PC-3 (cell line): ENCODE data around the gene VNN1.

Experiments used
- EZH2 ChIP-seq: fragments of 300-600 bp; sonication (generic); IDR thresholded peaks from one replicate; pipeline ENCODE4 v1.6.1; 2017; ENCODE audit warnings: antibody characterized with exemption, mild to moderate bottlenecking, low read length; ENCODE audit not compliant: unreplicated experiment
- EZH2phosphoT487 ChIP-seq: fragments of 300-600 bp; sonication (generic); IDR thresholded peaks from 2 replicates; pipeline ENCODE4 v1.6.1; 2018; ENCODE audit warnings: mild to moderate bottlenecking, antibody characterized with exemption, low read length, borderline replicate concordance
- TF ChIP-seq, protein P1 (sequence below): fragments of 300-600 bp; sonication (generic); conservative IDR thresholded peaks from 2 replicates; pipeline ENCODE4 v1.5.1; 2017; ENCODE audit warnings: antibody characterized with exemption, low read depth, mild to moderate bottlenecking, low read length

DNA sequence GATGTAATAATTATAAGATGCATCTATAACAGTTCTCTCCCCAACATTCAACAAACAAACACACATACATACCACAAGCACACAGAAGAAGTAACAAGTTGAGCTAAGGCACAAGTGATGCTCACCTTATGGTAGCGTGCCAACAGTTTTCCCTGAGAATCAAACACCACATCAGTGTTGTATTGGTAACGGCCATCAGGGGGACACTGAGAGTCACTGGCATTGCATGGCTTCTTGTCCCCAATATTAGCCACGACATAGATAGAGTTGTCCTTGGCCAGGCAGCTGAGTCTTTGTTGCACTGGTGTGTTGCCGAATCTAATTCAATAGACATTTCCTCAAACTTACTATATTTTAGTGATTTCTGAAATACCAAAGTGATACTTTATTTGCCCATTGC is 14.8 kb upstream of the VNN1 start:
- TF ChIP-seq, protein P1, sequence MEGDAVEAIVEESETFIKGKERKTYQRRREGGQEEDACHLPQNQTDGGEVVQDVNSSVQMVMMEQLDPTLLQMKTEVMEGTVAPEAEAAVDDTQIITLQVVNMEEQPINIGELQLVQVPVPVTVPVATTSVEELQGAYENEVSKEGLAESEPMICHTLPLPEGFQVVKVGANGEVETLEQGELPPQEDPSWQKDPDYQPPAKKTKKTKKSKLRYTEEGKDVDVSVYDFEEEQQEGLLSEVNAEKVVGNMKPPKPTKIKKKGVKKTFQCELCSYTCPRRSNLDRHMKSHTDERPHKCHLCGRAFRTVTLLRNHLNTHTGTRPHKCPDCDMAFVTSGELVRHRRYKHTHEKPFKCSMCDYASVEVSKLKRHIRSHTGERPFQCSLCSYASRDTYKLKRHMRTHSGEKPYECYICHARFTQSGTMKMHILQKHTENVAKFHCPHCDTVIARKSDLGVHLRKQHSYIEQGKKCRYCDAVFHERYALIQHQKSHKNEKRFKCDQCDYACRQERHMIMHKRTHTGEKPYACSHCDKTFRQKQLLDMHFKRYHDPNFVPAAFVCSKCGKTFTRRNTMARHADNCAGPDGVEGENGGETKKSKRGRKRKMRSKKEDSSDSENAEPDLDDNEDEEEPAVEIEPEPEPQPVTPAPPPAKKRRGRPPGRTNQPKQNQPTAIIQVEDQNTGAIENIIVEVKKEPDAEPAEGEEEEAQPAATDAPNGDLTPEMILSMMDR, result peak; percentile 35; the same call in 1 of the 2 replicates
- TF ChIP-seq EZH2phosphoT487 (no peak), EZH2 (no peak)
